ENCODE results near the gene ZNF384. TPM values are rescaled to one million over a fixed set of nuclear protein-coding genes. Genes with fewer than 3 reads are reported as not detected.

The ZNF384 gene
- total and polyA plus RNA-seq, 4 donors, result 3.9 to 12.7 (median 10.0) TPM

- Histone ChIP-seq H3K36me3 (ENCODE audit: control insufficient read depth in 4 of 4, insufficient read depth in 3 of 4, low read depth in 1 of 4, low read length in 3 of 4) (no peaks in the 10 kb centered on the region), H3K27me3 (ENCODE audit: control insufficient read depth in 4 of 4, insufficient read depth in 4 of 4, low read length in 3 of 4) (peaks cover 0 to 1% (median 0%) of the 10 kb centered on the region in 4 donors), H3K4me3 (ENCODE audit: low read depth in 1 of 3, low read length in 3 of 3) (no peak overlapping the region), H3K9ac (ENCODE audit: low read depth in 1 of 2, low read length in 2 of 2) (no peak overlapping the region), H3K9me3 (ENCODE audit: control insufficient read depth in 4 of 4, low read length in 3 of 4) (no peaks in the 10 kb centered on the region), H3K27ac (ENCODE audit: low read depth in 1 of 2, low read length in 2 of 2) (no peak overlapping the region), H3K4me1 (ENCODE audit: control insufficient read depth in 4 of 4, insufficient read depth in 4 of 4, low read length in 3 of 4) (peaks cover 4 to 17% (median 14%) of the 10 kb centered on the region in 4 donors)
- no peak for DNase-seq (ENCODE audit: low spot score)
- WGBS, result 72% methylated on average over 2 of the region's 2 CpGs
- TF ChIP-seq HNF4A (conservative IDR thresholded peaks at IDR 0.05), result no peak
- TF ChIP-seq RXRA (IDR thresholded peaks at IDR 0.05), result no peak
- no peak for TF ChIP-seq NR2F2 (IDR thresholded peaks at IDR 0.05)
These were observed 3.7 kb upstream of the ZNF384 start for GRCh38 chr12:6692888-6693287.

- Histone ChIP-seq H3K27ac (ENCODE audit: low read depth in 1 of 2, low read length in 2 of 2) (no peak overlapping the region), H3K36me3 (ENCODE audit: control insufficient read depth in 4 of 4, insufficient read depth in 3 of 4, low read depth in 1 of 4, low read length in 3 of 4) (no peaks in the 10 kb centered on the region), H3K9me3 (ENCODE audit: control insufficient read depth in 4 of 4, low read length in 3 of 4) (no peaks in the 10 kb centered on the region), H3K4me3 (ENCODE audit: low read depth in 1 of 3, low read length in 3 of 3) (no peak overlapping the region), H3K9ac (ENCODE audit: low read depth in 1 of 2, low read length in 2 of 2) (no peak overlapping the region), H3K4me1 (ENCODE audit: control insufficient read depth in 4 of 4, insufficient read depth in 4 of 4, low read length in 3 of 4) (peaks cover 4 to 27% (median 22%) of the 10 kb centered on the region in 4 donors), H3K27me3 (ENCODE audit: control insufficient read depth in 4 of 4, insufficient read depth in 4 of 4, low read length in 3 of 4) (no peaks in the 10 kb centered on the region)
- DNase-seq (ENCODE audit: low spot score), result no peak
- TF ChIP-seq SP1 (IDR thresholded peaks at IDR 0.05) (no peak), HNF4A (conservative IDR thresholded peaks at IDR 0.05) (no peak), JUND (IDR thresholded peaks at IDR 0.05) (no peak), EGR1 (IDR thresholded peaks at IDR 0.05; ENCODE audit: low read depth in 2 of 2) (no peak), RAD21 (IDR thresholded peaks at IDR 0.05) (no peak), REST (IDR thresholded peaks at IDR 0.05) (no peak), ATF3 (IDR thresholded peaks at IDR 0.05) (no peak), YY1 (IDR thresholded peaks at IDR 0.05) (no peak)
- WGBS, result 92% methylated on average over 4 of the region's 4 CpGs
These were observed 2.3 kb upstream of the ZNF384 start for GRCh38 chr12:6691473-6691872.

- WGBS, result 2% methylated on average over 13 of the region's 13 CpGs
- TF ChIP-seq RAD21 (IDR thresholded peaks at IDR 0.05), result no peak
- peak in 1 of 2 donors; percentile 54 for TF ChIP-seq GABPA (IDR thresholded peaks at IDR 0.05 in 1 of 2, conservative IDR thresholded peaks at IDR 0.05 in 1 of 2)
- TF ChIP-seq ZBTB33 (IDR thresholded peaks at IDR 0.05), result no peak
- no peak for TF ChIP-seq HNF4A (conservative IDR thresholded peaks at IDR 0.05)
- peaks cover 4 to 28% (median 24%) of the 10 kb centered on the region in 4 donors for H3K4me1 ChIP-seq (ENCODE audit: control insufficient read depth in 4 of 4, insufficient read depth in 4 of 4, low read length in 3 of 4)
- H3K4me3 ChIP-seq (ENCODE audit: low read depth in 1 of 3, low read length in 3 of 3), result peak overlapping the region; percentile 78 to 99 (median 97)
- H3K9me3 ChIP-seq (ENCODE audit: control insufficient read depth in 4 of 4, low read length in 3 of 4), result no peaks in the 10 kb centered on the region
- peak overlapping the region; percentile 34 to 73 for H3K9ac ChIP-seq (ENCODE audit: low read depth in 1 of 2, low read length in 2 of 2)
- no peaks in the 10 kb centered on the region for H3K27me3 ChIP-seq (ENCODE audit: control insufficient read depth in 4 of 4, insufficient read depth in 4 of 4, low read length in 3 of 4)
- H3K36me3 ChIP-seq (ENCODE audit: control insufficient read depth in 4 of 4, insufficient read depth in 3 of 4, low read depth in 1 of 4, low read length in 3 of 4), result peaks cover 1 to 6% (median 4%) of the 10 kb centered on the region in 4 donors
- peak overlapping the region; percentile 97 for H3K27ac ChIP-seq (ENCODE audit: low read depth in 1 of 2, low read length in 2 of 2)
- peak; percentile 76 for DNase-seq (ENCODE audit: low spot score)
These were observed 604 bp downstream of the ZNF384 start for GRCh38 chr12:6688543-6688998.

Data from liver (tissue), 9 donors.